Skeletal muscle satellite cell (primary cell): ENCODE results near the gene DNMBP.
"Not testable (repeated sequence)": the region's sequence is repeated elsewhere in the genome, so short reads cannot be mapped to it uniquely, and the experiment has no call there.

Source experiments
- H3K27me3 ChIP-seq: 2 replicates; pipeline ENCODE4 v1.7.0; 2013; ENCODE audit warnings: low read length; ENCODE audit not compliant: control insufficient read depth, insufficient read depth
- H3K36me3 ChIP-seq: 2 replicates; pipeline ENCODE4 v1.7.0; 2013; ENCODE audit warnings: mild to moderate bottlenecking, control low read depth, low read length; ENCODE audit not compliant: insufficient read depth
- H3K4me1 ChIP-seq: 2 replicates; pipeline ENCODE4 v1.7.0; 2013; ENCODE audit warnings: low read length; ENCODE audit not compliant: control insufficient read depth, insufficient read depth
- H3K4me2 ChIP-seq: 2 replicates; pipeline ENCODE4 v1.7.0; 2013; ENCODE audit warnings: mild to moderate bottlenecking, low read length
- H3K4me3 ChIP-seq: 2 replicates; pipeline ENCODE4 v1.7.0; 2013; ENCODE audit warnings: low read length
- H3K9ac ChIP-seq: 2 replicates; pipeline ENCODE4 v1.7.0; 2013; ENCODE audit warnings: mild to moderate bottlenecking, low read depth, low read length, moderate library complexity
- H3K9me3 ChIP-seq: replicated peaks from 2 replicates; pipeline ENCODE4 v1.7.0; 2013; ENCODE audit warnings: mild to moderate bottlenecking, control low read depth, low read length

Gene DNMBP

DNA sequence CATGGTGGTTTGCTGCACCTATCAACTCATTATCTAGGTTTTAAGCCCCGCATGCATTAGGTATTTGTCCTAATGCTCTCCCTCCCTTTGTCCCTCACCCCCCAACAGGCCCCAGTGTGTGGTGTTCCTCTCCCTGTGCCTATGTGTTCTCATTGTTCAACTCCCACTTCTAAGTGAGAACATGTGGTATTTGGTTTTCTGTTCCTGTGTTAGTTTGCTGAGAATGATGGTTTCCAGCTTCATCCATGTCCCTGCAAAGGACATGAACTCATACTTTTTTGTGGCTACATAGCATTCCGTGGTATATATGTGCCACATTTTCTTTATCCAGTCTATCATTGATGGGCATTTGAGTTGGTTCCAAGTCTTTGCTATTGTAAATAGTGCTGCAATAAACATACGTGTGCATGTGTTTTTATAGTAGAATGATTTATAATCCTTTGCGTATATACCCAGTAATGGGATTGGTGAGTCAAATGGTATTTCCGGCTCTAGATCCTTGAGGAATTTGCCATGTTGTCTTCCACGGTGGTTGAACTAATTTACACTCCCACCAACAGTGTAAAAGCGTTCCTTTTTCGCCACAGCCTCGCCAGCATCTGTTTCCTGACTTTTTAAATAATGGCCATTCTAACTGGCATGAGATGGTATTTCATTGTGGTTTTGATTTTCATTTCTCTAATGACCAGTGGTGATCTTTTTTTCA, 146.1 kb downstream of the DNMBP start:
- not testable (repeated sequence) for H3K9me3 ChIP-seq, H3K36me3 ChIP-seq, H3K9ac ChIP-seq, H3K4me1 ChIP-seq, H3K27me3 ChIP-seq
- H3K4me2 ChIP-seq: peak overlapping the region; percentile 41
- H3K4me3 ChIP-seq: peak overlapping the region; percentile 30

DNA sequence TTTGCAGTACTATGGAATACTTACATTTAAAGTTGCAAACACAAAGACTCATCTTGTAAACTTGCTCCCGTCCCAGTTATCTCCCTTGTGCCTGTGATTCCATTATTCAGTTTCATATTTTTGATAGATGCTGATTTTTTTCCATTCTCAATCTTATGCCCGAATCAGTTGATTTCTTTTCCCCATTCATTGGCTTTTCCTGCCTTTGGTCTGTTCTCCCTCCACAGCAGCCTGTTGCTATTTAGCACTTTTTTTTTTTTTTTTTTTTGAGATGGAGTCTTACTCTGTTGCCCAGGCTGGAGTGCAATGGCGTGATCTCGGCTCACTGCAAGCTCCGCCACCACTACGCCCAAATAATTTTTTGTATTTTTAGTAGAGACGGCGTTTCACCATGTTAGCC, 149.3 kb downstream of the DNMBP start:
- Histone ChIP-seq H3K4me2 (no peak overlapping the region), H3K27me3 (no peaks in the 10 kb centered on the region), H3K4me3 (no peak overlapping the region), H3K36me3 (no peaks in the 10 kb centered on the region), H3K9ac (no peak overlapping the region), H3K9me3 (no peaks in the 10 kb centered on the region), H3K4me1 (peaks cover 9% of the 10 kb centered on the region)

DNA sequence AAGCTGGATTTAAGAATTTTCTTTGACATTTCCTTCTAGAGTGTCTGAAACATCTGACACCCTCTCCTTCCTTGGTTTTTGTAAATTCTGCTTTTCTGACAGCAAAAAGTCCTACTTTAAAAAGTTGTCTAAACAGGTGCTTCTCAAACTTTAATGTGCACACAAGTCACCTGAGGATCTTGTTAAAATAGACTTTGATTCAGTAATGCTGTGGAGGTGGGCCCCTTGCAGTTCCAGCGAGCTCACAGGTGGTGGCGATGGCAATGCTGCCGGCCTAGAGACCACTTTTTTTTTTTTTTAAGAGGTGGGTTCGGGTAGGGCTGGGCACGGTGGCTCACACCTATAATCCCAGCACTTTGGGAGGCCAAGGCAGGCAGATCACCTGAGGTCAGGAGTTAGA, 150.2 kb downstream of the DNMBP start:
- Histone ChIP-seq H3K4me2 (no peak overlapping the region), H3K4me3 (no peak overlapping the region), H3K36me3 (no peaks in the 10 kb centered on the region), H3K4me1 (peaks cover 9% of the 10 kb centered on the region), H3K9me3 (no peaks in the 10 kb centered on the region), H3K9ac (no peak overlapping the region), H3K27me3 (no peaks in the 10 kb centered on the region)

DNA sequence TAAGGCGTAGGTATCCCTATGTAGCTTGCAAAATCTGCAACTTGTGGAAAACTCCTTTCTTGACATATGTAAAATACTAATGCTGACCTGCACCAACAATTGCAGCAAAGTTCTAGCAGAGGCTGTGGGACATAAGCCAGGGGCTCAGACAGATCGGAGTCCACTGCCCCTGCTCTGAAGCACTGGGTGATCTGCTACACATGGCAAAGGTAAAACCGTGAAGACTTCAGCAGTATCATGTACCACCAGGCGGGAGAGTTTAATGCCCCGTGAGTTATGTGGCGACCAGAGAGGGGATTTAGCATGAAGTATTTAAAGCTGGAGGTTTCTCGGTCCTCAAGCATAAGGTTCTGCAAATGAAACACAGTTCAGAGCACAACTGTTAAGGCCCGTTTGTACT, 150.9 kb downstream of the DNMBP start:
- Histone ChIP-seq H3K27me3 (no peaks in the 10 kb centered on the region), H3K36me3 (no peaks in the 10 kb centered on the region), H3K4me1 (peaks cover 6% of the 10 kb centered on the region), H3K9ac (no peak overlapping the region), H3K4me2 (no peak overlapping the region), H3K9me3 (no peaks in the 10 kb centered on the region), H3K4me3 (no peak overlapping the region)

DNA sequence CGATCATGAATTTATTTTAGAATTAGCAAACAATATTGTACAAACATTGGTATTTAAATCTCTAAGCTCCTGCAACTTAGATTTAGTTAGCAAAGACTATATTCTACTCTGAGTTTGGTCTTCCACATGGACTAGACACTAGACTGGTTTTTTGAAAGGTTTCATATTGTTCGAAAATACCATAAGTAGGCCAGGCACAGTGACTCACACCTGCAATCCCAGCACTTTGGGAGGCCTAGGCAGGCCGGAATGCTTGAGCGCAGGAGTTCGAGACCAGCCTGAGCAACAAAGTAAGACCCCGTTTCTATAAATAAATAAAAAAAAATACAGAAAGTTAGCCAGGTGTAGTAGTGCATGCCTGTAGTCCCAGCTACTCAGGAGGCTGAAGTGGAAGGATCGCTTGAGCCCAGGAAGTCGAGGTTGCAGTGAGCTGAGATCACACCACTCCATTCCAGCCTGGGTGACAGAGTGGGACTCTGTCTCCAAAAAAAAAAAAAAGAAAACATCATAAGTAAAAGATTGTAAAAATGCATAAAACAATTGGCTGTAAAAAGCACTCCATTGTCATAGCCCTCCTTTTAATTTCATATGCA, 154.2 kb downstream of the DNMBP start:
- H3K27me3 ChIP-seq: no peaks in the 10 kb centered on the region

DNA sequence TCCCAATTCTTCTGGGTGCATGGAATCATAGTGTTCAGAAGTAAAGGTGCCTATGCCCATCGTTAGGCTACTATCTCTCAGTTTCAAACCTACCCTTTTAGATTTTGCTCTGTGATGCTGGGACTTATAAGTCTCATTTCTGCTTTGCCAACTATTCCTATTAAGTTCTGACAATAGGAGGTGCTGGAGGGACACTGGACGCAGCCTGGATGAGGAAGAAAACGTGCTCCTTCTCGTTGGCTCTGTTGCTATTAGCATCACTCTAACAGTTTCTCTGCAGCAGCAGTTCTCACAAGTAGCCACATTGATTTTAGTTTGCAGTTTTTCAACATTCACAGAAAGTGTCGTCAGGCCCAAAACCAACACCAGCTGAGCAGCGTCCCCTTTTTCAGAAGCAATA, 154.9 kb downstream of the DNMBP start:
- Histone ChIP-seq H3K9ac (no peak overlapping the region), H3K36me3 (no peaks in the 10 kb centered on the region), H3K4me2 (no peak overlapping the region), H3K4me3 (no peak overlapping the region), H3K4me1 (no peaks in the 10 kb centered on the region), H3K9me3 (no peaks in the 10 kb centered on the region), H3K27me3 (no peaks in the 10 kb centered on the region)

More for the DNA sequence above, 154.2 kb downstream of the DNMBP start:
- H3K4me2 ChIP-seq: no peak overlapping the region
- no peaks in the 10 kb centered on the region for H3K4me1 ChIP-seq
- no peaks in the 10 kb centered on the region for H3K9me3 ChIP-seq
- H3K4me3 ChIP-seq: no peak overlapping the region
- H3K9ac ChIP-seq: no peak overlapping the region
- H3K36me3 ChIP-seq: no peaks in the 10 kb centered on the region

DNA sequence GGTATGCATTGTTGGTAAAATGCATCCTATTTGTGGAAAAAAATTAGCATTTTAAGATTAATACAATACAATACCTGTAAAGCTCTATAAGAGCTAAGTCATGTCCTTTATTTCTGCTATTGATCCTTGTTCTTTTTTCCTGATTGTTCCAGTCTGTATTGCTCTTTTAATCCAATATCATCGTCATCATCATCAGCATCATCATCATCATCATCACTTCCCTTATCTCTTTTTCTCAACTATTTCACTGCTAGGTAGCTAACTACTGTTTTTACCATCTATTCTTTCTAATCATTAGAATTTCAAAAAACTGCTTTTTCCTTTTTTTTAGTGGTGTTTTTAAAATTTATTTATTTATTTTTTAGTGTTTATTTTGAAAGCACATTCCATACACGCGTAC, 156.1 kb downstream of the DNMBP start:
- H3K4me1 ChIP-seq: no peaks in the 10 kb centered on the region
- H3K36me3 ChIP-seq: no peaks in the 10 kb centered on the region
- H3K27me3 ChIP-seq: no peaks in the 10 kb centered on the region
- no peak overlapping the region for H3K4me2 ChIP-seq
- no peaks in the 10 kb centered on the region for H3K9me3 ChIP-seq
- H3K4me3 ChIP-seq: no peak overlapping the region
- no peak overlapping the region for H3K9ac ChIP-seq

DNA sequence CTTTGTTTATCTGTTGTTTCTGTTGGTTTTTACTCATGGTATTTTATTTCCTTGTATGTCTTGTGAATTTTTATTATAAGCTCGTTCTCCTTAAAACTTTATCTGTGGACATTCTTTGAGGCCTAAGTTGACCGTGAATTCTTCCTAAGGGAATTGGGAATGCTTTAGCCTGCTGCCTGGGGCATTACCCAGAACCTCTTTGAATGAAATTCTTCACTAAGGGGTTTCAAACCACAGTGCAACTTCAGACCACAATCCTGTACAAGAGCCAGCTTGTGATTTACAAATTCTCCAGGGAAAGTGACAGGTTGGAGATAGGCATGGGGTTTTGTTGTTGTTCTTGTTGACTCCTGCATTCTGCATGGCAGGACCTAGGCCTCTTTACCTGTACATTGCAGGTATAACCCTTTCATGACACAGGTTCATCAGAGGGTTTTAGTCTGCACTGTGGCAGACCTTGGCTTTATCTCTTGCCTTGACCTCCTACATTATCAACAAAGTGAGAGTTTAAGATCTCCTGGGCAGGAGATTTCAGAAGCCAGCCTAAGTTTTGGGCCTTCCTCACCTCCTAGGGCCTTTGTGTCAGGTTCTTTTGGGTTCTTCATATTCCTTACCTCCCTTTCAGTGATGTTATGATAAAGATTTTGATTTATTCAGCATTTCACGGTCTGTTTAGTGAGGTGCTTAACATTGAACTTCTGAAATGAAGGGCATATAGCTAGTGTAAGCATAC, 157.1 kb downstream of the DNMBP start:
- Histone ChIP-seq H3K4me3 (no peak overlapping the region), H3K4me1 (no peaks in the 10 kb centered on the region), H3K27me3 (no peaks in the 10 kb centered on the region), H3K36me3 (no peaks in the 10 kb centered on the region), H3K9ac (no peak overlapping the region), H3K4me2 (no peak overlapping the region), H3K9me3 (no peaks in the 10 kb centered on the region)

DNA sequence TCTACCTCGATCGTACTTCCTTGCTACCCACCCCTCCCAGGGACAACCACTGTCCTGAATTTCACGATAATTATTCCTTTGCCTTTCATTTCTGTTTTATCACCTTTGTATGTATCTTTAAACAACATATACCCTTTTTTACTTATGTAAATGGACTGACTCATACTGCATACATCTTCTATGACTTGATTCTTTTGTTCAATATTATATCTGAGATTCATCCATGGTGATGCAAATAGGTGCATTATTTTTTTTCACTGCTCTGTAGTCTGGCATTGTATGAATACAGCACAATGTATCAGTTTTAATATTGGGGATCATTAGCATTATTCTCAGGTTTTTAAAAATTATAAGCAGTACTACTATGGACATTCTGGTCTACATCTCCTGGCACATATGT, 157.9 kb downstream of the DNMBP start:
- H3K36me3 ChIP-seq: no peaks in the 10 kb centered on the region
- H3K9ac ChIP-seq: no peak overlapping the region
- no peaks in the 10 kb centered on the region for H3K4me1 ChIP-seq
- H3K9me3 ChIP-seq: no peaks in the 10 kb centered on the region
- H3K27me3 ChIP-seq: no peaks in the 10 kb centered on the region
- H3K4me3 ChIP-seq: no peak overlapping the region
- no peak overlapping the region for H3K4me2 ChIP-seq

DNA sequence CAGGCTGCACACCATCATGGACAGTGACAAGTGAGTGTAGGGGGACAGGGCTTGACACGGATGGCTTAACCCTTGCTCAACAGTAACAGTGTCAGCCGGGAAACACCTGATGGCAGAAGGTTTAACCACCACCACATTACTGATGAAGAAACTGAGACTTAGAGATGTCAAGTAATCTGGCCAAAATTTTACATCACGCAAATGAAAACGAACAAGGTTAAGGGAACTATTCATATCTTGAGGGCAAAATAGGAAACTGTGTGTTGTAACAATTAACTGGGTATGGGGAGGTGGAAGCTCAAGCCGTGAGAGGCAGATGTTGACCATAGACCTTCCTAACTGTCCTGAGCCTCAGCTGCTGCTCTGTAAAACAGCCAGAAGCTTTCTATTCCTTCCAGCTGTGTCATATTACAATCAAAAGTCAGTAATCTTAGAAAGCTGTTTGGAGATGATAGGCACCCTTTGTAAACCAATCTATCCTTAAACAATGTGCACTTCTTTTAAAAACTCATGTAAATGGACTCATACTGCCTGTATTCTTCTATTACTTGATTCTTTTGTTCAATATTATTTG, 158.9 kb downstream of the DNMBP start:
- H3K9me3 ChIP-seq: no peaks in the 10 kb centered on the region
- H3K4me2 ChIP-seq: no peak overlapping the region
- no peak overlapping the region for H3K4me3 ChIP-seq
- H3K27me3 ChIP-seq: no peaks in the 10 kb centered on the region
- H3K4me1 ChIP-seq: peaks cover 6% of the 10 kb centered on the region
- H3K9ac ChIP-seq: no peak overlapping the region
- no peaks in the 10 kb centered on the region for H3K36me3 ChIP-seq

DNA sequence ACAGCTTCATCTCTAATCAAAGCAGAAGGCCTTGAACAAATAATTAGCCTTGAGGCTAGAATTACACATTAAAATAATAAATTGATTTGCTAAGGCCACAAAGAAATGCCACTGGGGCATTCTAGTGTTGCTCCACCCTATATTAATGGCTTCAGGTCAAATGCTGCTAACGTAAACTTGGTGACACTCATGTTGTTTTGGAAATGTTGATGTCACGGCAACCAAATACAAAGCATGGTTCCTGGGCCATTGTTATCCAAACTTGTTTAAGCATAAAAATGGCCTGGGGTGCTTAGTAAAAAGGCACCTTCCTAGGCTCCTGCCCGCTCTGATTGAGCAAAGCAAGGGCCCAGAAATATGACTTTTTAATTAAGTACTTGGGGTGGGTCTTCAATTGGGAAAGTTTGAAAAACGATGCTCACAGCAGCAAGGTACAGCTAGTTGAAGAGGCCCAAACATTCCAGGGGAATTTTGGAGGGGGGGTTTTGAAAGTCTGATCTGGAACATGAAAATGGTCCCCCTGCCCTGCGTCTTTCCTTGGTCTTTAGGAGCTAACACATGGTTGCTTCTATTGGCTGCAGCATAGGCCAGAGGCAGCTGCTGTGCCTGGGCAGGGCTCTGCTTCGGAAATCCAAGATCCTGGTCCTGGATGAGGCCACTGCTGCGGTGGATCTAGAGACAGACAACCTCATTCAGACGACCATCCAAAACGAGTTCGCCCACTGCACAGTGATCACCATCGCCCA, 159.6 kb downstream of the DNMBP start:
- no peaks in the 10 kb centered on the region for H3K9me3 ChIP-seq
- H3K4me3 ChIP-seq: no peak overlapping the region
- no peak overlapping the region for H3K9ac ChIP-seq
- H3K36me3 ChIP-seq: no peaks in the 10 kb centered on the region
- H3K4me2 ChIP-seq: no peak overlapping the region
- H3K4me1 ChIP-seq: peaks cover 10% of the 10 kb centered on the region
- H3K27me3 ChIP-seq: no peaks in the 10 kb centered on the region
